8988T (cell line): ENCODE data around the gene CERT1.
"Not testable (repeated sequence)": the region's sequence is repeated elsewhere in the genome, so short reads cannot be mapped to it uniquely, and the experiment has no call there.

Experiments used
- DNase-seq: peaks from one replicate; pipeline ENCODE4 v3.0.0; 2011

Gene CERT1

GRCh38 chr5:75523275-75523674, 11.8 kb upstream of the CERT1 start:
- DNase-seq, result no peak

DNA sequence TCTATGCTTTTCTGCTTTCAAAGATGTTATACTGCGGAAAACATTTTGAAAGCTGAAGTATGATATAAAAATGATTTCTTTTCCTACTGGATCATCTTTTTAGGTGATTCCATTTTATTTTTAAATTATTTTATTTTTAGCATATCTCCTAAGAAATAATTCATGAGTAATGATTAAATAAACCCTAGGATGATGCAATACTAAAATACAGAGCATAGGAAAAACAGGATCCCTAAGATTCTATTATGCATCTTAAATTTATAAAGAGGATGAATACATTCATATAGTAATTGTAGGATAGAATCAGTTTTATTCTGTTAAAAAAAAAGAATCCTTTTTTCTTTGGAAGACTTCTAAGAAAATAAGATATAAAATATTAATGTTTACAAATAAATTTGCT, 11.1 kb upstream of the CERT1 start:
- DNase-seq, result no peak

- DNase-seq, result no peak
These were observed 10.6 kb upstream of the CERT1 start for GRCh38 chr5:75522025-75522424.

GRCh38 chr5:75521195-75521594, 9.8 kb upstream of the CERT1 start:
- DNase-seq, result no peak

DNA sequence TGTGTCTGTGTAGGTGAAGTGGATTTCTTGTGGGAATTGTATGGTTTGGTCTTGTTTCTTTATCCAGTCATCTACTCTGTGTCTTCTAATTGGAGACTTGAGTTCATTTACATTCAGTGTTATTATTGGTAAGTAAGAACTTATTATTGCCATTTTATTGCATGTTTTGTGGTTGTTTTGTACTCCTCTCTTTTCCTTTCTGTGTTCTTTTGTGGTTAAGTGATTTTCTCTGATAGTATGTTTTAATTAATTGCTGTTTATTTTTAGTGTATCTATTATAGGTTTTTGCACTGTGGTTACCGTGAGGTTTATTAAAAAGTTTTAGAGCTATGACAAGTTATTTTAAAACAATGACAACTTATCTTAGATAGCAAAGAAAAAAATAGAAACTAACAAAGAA, 8.3 kb upstream of the CERT1 start:
- no peak for DNase-seq

GRCh38 chr5:75514323-75514722, 2.9 kb upstream of the CERT1 start:
- DNase-seq, result no peak

- no peak for DNase-seq
These were observed 2.4 kb upstream of the CERT1 start for GRCh38 chr5:75513841-75514240.

GRCh38 chr5:75512383-75513074, 1.1 kb upstream of the CERT1 start:
- no peak for DNase-seq

DNA sequence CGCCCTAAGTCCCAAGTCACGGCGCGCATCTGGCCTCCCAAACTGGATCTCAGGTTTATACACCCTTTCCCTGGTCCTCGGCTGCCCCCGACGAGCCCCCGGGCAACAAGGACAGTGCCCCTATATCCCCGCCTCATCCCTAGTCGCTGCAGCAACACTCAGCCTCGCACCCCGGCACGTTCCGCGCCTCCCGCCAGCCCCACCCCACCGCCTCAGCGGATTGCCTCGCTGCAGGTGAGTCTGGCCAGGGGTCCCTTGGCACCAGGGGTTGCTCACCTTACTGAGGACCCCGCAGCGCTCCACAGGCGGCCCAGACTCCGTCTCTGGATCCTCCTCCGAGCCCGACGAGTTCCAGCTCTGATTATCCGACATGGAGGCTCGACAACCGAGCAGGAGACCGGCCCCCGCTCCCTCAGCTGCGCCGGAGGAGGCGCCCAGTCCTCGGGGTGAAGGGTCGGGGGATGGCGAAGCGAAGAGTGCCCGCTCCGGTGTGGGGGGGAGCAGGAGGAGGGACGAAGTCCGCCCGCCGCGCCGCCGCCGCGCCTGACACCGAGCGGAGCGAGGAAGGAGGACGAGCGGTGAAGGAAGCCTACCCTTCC, 494 bp downstream of the CERT1 start:
- peak; percentile 13 for DNase-seq

DNA sequence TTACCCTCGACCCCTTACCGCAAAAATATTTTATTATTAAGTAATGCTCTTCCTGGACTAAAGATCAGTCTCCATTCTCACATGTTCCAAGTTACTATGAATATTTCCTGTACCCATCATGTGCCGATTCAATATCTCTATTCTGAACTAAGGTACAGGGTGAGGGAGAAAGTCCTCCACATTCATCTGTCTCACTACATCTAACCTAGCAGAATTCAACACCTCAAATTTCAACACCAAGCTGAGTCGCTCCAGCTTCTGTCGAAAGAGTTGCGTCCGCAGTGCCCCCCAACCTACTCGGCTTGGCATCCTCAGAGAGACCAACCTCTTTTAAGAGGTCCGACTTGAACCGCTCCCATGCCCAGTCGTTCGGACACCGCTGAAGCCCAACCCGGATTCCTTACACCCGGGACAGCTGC, 1.0 kb downstream of the CERT1 start:
- DNase-seq, result no peak

GRCh38 chr5:75509956-75510355, 1.5 kb downstream of the CERT1 start:
- no peak for DNase-seq

- no peak for DNase-seq
These were observed 1.9 kb downstream of the CERT1 start for GRCh38 chr5:75509546-75509945.

GRCh38 chr5:75507841-75508240, 3.6 kb downstream of the CERT1 start:
- DNase-seq, result no peak

DNA sequence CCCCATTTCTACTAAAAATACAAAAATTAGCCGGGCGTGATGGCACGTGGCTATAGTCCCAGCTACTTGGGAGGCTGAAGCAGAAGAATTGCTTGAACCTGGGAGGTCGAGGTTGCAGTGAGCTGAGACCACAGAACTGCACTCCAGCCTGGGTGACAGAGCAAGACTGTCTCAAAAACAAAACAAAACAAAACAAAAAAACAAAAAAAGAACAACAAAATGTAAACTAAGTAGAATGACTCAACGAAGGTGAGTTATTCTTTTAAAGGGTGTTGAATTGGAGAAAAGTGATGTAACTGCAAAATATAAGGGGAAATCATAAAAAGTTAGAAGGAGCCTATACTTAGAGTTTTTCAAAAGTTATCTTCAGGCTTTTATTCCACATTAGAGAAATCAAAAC, 6.3 kb downstream of the CERT1 start:
- not testable (repeated sequence) for DNase-seq

DNA sequence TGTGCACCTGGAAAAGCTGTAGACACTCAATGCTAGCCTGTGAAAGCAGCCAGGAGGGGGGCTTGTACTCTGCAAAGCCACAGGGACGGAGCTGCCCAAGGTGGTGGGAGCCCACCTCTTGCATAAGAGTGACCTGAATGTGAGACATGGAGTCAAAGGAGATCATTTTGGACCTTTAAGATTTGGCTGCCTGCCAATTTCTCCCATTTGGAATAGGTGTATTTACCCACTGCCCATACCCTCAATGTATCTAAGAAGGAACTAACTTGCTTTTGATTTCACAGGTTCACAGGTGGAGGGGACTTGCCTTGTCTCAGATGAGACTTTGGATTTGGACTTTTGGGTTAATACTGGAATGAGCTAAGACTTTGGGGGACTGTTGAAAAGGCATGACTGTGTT, 12.6 kb downstream of the CERT1 start:
- not testable (repeated sequence) for DNase-seq

GRCh38 chr5:75498208-75498777, 13.1 kb downstream of the CERT1 start:
- DNase-seq, result no peak

DNA sequence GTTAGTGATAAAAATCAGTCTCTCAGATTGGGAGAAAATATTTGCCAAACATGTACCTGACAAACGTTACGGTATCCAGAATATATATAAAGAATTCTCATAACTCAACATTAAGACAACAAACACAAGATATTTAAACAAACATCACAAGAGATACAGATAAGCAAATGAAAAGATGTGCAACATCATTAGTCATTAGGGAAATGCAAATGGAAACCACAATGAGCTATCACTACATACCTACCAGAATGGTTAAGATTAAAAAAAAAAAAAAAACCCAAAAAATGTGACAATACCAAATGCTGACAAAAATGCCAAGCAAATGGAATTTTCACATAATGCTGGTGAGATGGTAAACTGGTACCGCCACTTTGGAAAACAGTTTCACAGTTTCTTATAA, 15.4 kb downstream of the CERT1 start:
- no peak for DNase-seq

- no peak for DNase-seq
These were observed 19.8 kb downstream of the CERT1 start for GRCh38 chr5:75491621-75492020.

DNA sequence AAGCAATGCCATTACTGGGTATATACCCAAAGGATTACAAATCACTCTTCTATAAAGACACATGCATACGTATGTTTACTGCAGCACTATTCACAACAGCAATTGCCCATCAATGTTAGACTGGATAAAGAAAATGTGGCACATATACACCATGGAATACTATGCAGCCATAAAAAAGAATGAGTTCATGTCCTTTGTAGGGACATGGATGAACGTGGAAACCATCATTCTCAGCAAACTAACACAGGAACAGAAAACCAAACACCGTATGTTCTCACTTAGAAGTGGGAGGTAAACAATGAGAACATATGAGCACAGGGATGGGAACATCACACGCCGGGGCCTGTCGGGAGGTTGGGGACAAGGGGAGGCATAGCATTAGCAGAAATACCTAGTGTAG, 21.6 kb downstream of the CERT1 start:
- not testable (repeated sequence) for DNase-seq

- no peak for DNase-seq
These were observed 26.8 kb downstream of the CERT1 start for GRCh38 chr5:75484605-75485004.

- no peak for DNase-seq
These were observed 28.9 kb downstream of the CERT1 start for GRCh38 chr5:75482482-75482881.

DNA sequence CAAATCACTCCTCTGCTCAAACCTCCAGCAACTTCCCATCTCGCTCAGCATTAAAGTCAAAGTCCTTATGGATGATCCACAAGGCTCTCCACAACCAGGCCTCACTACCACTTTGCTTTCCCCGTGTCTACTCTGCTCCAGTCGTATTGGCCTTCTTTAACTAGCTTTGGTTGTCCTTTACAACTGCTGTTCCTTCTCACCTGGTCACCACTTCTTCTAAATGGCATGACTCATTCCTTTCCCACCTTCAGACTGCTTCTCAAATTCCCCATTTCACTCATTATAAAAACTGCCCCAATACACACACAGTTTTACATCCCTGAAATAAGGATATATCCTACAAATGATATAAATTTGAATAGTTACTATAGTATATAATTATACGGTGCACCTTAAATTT, 30.4 kb downstream of the CERT1 start:
- DNase-seq, result no peak

GRCh38 chr5:75475364-75475763, 36.1 kb downstream of the CERT1 start:
- DNase-seq, result no peak

GRCh38 chr5:75473463-75473862, 38.0 kb downstream of the CERT1 start:
- no peak for DNase-seq

DNA sequence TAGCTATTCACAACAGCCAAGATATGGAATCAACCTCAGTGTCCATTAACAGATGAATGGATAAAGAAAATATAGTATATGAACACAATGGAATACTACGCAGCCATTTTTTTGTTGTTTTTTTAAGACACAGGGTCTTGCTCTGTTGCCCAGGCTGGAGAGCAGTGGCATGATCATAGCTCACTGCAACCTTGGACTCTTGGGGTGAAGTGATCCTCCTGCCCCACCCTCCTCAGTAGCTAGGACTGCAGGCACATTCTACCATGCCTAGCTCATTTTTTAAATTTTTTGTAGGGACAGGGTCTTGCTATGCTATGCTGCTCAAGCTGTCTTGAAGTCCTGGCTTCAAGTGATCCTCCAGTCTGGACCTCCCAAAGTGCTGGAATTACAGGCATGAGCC, 38.5 kb downstream of the CERT1 start:
- DNase-seq, result no peak
